Right lobe of liver (tissue), 6 donors: Measurements from ENCODE around the gene KCNMA1. TPM values are rescaled to one million over a fixed set of nuclear protein-coding genes. Genes with fewer than 3 reads are reported as not detected.

ENCODE experiments used
- ATAC-seq, 4 donors: fragments of 200-7000 bp; cut with Tn5 transposase; one replicate each; pipeline ENCODE4 v1.9.1; 2020; ENCODE audit warnings: mild to moderate bottlenecking in 4 of 4, moderate library complexity in 4 of 4
- DNase-seq, 3 donors: peaks; one replicate each; pipeline ENCODE4 v3.0.0-alpha.2; 2020
- H3K27ac ChIP-seq, 3 donors: fragments of 200-600 bp; one replicate each; pipeline ENCODE4 v1.8.0; 2022
- H3K27me3 ChIP-seq, 2 donors: fragments of 200-600 bp; one replicate each; pipeline ENCODE4 v1.8.0; 2022
- H3K36me3 ChIP-seq, 4 donors: fragments of 200-600 bp; sonication (generic) in 1 of 4; one replicate each; pipeline versions ENCODE4 v1.5.1 to v1.8.0; 2017 to 2022; ENCODE audit warnings: control low read depth in 1 of 4
- H3K4me1 ChIP-seq, 4 donors: fragments of 200-600 bp; sonication (generic) in 1 of 4; one replicate each; pipeline versions ENCODE4 v1.5.1 to v1.8.0; 2017 to 2022; ENCODE audit warnings: control low read depth in 1 of 4
- H3K4me3 ChIP-seq, 3 donors: fragments of 200-600 bp; one replicate each; pipeline ENCODE4 v1.8.0; 2022
- H3K9me3 ChIP-seq, 4 donors: fragments of 200-600 bp; sonication (generic) in 1 of 4; one replicate each; pipeline versions ENCODE4 v1.5.1 to v1.8.0; 2017 to 2022; ENCODE audit warnings: control low read depth in 1 of 4
- POLR2A ChIP-seq: fragments of 450-650 bp; IDR thresholded peaks from one replicate; pipeline ENCODE4 v1.6.1; 2017; ENCODE audit warnings: antibody characterized with exemption, mild to moderate bottlenecking
- WGBS: methylation state at CpG from one replicate; pipeline ENCODE4 v1.1.6; 2018; ENCODE audit warnings: low coverage, low lambda C conversion rate; ENCODE audit not compliant: insufficient coverage; ENCODE audit errors: missing lambda C conversion rate; 5-methylcytosine and 5-hydroxymethylcytosine counted together
- intact Hi-C, 2 donors: fragments of 100-400 bp; cut with DNase I; formaldehyde crosslinking; loops; one replicate each; pipeline versions ENCODE4 v1.11.2 to v1.14.1; 2022
- total RNA-seq, 6 experiments: library from RNA; depleted of rRNA in 2 of 6; stranded (reverse); fragments of >200 nt in 2 of 6; fragmentation: NEBNext Ultra II Directional in 3 of 6; extraction: Animal tissue kit (Norgen Biotek cat#: 25700) in 3 of 6; gene quantifications; one replicate each; pipeline versions ENCODE4 v1.1.0 to v1.2.4, GENCODE V29; 2016 to 2023
- TF ChIP-seq, protein P1 (sequence below), 4 donors: fragments of 200-600 bp in 3 of 4; fragments of 450-650 bp in 1 of 4; IDR thresholded peaks; one replicate each; pipeline versions ENCODE4 v1.5.1 to v1.8.0; 2016 to 2022; ENCODE audit warnings: antibody characterized with exemption in 4 of 4, mild to moderate bottlenecking in 2 of 4
- donor health status: DM: no; HTN: yes; CAD: no.
- donor health status: DM: no; HTN: no; CAD: no.
- donor health status: DM: no; HTN: no; CAD: no.
- donor health status: DM: no; HTN: yes; CAD: no.
- donor health status: DM: no; HTN: yes; CAD: no.

Gene KCNMA1
- total RNA-seq, 6 experiments from 2014 or later, result 5.7 to 48.0 (median 15.1) TPM

DNA sequence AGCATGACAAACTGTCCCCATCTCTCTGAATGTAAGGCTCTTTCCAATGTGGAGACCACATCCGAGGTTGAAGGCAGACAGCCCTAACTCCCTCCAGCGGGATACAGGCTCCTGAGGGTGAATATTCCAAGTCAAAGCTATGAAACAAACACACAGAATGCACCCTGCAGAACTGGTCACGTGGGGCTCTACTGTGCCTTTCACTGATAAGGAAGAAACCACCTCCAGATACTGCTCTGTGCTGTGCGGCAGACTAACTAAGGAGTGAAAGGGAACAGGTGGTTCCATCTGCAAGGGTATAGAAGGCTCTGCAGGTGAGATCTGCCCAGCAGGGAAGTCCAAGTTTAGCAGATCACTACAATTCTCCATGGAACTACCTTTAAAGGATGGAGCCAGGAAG, 534.4 kb downstream of the KCNMA1 start:
- Histone ChIP-seq H3K9me3 (no peaks in the 10 kb centered on the region), H3K4me3 (no peak overlapping the region), H3K36me3 (no peaks in the 10 kb centered on the region), H3K4me1 (no peaks in the 10 kb centered on the region), H3K27me3 (no peaks in the 10 kb centered on the region), H3K27ac (no peak overlapping the region)
- DNase-seq (no peak), ATAC-seq (no peak)
- WGBS, result 88% methylated on average over 4 of the region's 4 CpGs
- intact Hi-C loops, result no loop called here
- no peak for TF ChIP-seq POLR2A
- TF ChIP-seq, protein P1, sequence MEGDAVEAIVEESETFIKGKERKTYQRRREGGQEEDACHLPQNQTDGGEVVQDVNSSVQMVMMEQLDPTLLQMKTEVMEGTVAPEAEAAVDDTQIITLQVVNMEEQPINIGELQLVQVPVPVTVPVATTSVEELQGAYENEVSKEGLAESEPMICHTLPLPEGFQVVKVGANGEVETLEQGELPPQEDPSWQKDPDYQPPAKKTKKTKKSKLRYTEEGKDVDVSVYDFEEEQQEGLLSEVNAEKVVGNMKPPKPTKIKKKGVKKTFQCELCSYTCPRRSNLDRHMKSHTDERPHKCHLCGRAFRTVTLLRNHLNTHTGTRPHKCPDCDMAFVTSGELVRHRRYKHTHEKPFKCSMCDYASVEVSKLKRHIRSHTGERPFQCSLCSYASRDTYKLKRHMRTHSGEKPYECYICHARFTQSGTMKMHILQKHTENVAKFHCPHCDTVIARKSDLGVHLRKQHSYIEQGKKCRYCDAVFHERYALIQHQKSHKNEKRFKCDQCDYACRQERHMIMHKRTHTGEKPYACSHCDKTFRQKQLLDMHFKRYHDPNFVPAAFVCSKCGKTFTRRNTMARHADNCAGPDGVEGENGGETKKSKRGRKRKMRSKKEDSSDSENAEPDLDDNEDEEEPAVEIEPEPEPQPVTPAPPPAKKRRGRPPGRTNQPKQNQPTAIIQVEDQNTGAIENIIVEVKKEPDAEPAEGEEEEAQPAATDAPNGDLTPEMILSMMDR (IDR thresholded peaks at IDR 0.05), result no peak

DNA sequence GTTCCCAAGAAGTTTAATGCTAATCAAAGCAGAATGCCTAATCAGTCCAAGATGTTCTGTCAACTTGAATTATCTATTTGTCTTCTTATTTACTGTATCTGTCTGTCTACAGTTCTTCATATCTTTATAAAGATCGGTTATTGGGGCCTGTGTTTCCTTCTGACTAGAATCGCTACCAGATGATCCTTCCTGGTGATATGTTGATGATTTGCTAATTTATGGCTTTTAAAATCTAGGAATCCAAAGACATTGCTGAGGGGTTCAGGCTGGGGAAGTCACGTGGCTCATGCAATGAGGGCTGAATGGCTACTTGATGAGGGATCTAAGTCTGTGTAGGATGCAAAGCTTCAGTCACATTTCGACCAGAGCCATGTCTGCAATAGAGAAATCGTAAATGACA, 536.3 kb downstream of the KCNMA1 start:
- Histone ChIP-seq H3K9me3 (no peaks in the 10 kb centered on the region), H3K4me1 (no peaks in the 10 kb centered on the region), H3K36me3 (no peaks in the 10 kb centered on the region), H3K4me3 (no peak overlapping the region), H3K27ac (no peak overlapping the region), H3K27me3 (no peaks in the 10 kb centered on the region)
- intact Hi-C loops, result no loop called here
- WGBS, result 80% methylated on average over 5 of the region's 5 CpGs
- no peak for TF ChIP-seq POLR2A
- TF ChIP-seq, protein P1 (IDR thresholded peaks at IDR 0.05), result no peak
- no peak for DNase-seq
- no peak for ATAC-seq

DNA sequence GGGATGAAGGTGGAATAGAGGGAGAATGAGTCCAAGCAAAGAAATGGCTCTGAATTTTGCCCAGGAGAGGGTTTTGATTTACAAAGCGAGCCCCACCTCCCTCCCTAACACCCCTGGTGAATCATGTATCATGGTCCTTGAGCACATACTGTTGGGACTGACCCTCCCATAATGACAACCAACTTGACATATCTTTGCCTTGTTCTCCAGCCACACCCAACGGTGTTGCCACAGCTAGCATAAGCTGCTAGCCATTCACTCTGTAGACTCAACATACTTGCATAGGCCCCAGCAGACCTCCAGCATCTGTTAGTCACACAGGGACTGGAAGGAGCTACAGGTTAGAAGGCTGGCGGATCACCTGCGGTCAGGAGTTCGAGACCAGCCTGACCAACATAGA, 538.5 kb downstream of the KCNMA1 start:
- TF ChIP-seq, protein P1 (IDR thresholded peaks at IDR 0.05), result no peak
- no peak for TF ChIP-seq POLR2A
- Histone ChIP-seq H3K27ac (no peak overlapping the region), H3K9me3 (no peaks in the 10 kb centered on the region), H3K4me1 (no peaks in the 10 kb centered on the region), H3K4me3 (no peak overlapping the region), H3K36me3 (no peaks in the 10 kb centered on the region), H3K27me3 (no peaks in the 10 kb centered on the region)
- intact Hi-C loops, result no loop called here
- WGBS, result 92% methylated on average over 3 of the region's 5 CpGs
- DNase-seq (no peak), ATAC-seq (no peak)

DNA sequence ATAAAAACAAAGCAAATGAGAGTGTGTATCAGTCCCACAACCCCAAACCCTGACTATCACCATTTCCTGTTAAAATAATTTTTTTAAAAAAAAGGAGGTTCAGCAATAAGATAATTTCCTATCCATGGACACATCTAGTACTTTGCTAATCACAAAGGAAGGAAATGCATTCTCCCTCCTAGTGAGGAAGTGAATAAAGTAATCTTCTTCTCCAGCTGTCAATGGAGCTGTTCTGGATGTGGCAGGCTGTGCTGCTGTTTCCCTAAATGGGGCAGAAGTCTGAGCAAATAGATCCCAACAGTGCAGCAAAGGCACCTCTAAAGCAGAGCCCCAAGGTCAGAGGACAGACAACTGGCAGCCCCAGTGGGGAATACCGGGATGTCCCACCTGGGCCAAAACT, 540.0 kb downstream of the KCNMA1 start:
- Histone ChIP-seq H3K9me3 (no peaks in the 10 kb centered on the region), H3K27me3 (no peaks in the 10 kb centered on the region), H3K27ac (no peak overlapping the region), H3K4me1 (no peaks in the 10 kb centered on the region), H3K4me3 (no peak overlapping the region), H3K36me3 (no peaks in the 10 kb centered on the region)
- no peak for TF ChIP-seq POLR2A
- TF ChIP-seq, protein P1 (IDR thresholded peaks at IDR 0.05), result no peak
- ATAC-seq (peak in 1 of 4 donors; percentile 63), DNase-seq (no peak)
- intact Hi-C loops, result no loop called here
- WGBS, result 100% methylated on average over 1 of the region's 1 CpG

DNA sequence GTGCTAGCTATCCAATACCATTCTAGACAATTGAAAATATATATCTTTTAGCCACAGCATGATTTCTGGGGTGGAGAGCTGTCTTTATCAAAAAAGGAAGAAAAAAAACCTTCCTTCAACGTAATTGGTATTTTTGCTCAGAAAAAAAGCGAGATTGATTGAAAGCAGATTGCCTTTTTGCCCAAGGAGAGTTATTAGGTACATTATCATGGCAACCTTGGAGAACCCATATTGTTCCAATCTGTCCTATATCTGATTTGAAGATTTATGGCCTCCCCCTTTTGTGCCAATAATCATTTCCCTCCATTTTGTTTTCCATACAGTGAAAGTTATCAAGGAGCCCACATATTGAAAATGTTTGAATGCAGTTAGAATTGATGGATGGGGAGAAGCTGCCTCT, 544.5 kb downstream of the KCNMA1 start:
- intact Hi-C loops, result no loop called here
- ATAC-seq (no peak), DNase-seq (no peak)
- no peak overlapping the region for H3K4me3 ChIP-seq
- H3K4me1 ChIP-seq, result no peaks in the 10 kb centered on the region
- 82% methylated on average over 2 of the region's 2 CpGs for WGBS
- H3K27ac ChIP-seq, result no peak overlapping the region
- H3K27me3 ChIP-seq, result no peaks in the 10 kb centered on the region
- no peak for TF ChIP-seq POLR2A
- TF ChIP-seq, protein P1 (IDR thresholded peaks at IDR 0.05), result no peak
- H3K9me3 ChIP-seq, result no peaks in the 10 kb centered on the region
- no peaks in the 10 kb centered on the region for H3K36me3 ChIP-seq
